Endothelial cell of umbilical vein (primary cell): ENCODE results near the gene MIA2. TPM values are rescaled to one million over a fixed set of nuclear protein-coding genes. Genes with fewer than 3 reads are reported as not detected.
"Not testable (repeated sequence)": the region's sequence is repeated elsewhere in the genome, so short reads cannot be mapped to it uniquely, and the experiment has no call there.

Experiments
- BruUV-seq: library from RNA; stranded (reverse); fragments of 400-500 nt; replicated peaks from 2 replicates; lab custom pipeline; 2021; lab: Mats Ljungman, UMichigan
- CTCF ChIA-PET: fragments of 300-600, 350-600 bp; sonication (Branson Sonifier 250); formaldehyde crosslinking; loops from one replicate; lab custom pipeline; 2021; ENCODE audit warnings: antibody characterized with exemption, inconsistent platforms; lab: Charles Lee
- POLR2A ChIA-PET: fragments of 300-600, 350-600 bp; sonication (Branson Sonifier 250); formaldehyde crosslinking; loops from one replicate; lab custom pipeline; 2021; ENCODE audit warnings: antibody characterized with exemption, inconsistent platforms; lab: Charles Lee
- DNase-seq: peaks from one replicate; pipeline ENCODE4 v3.0.0-alpha.2; 2011; ENCODE audit warnings: low read depth, low spot score
- FAIRE-seq: peaks from 2 replicates; lab custom pipeline; 2011; peaks lifted over from hg19 to GRCh38; lab: Jason Lieb, UNC
- H2AFZ ChIP-seq: 2 replicates; pipeline ENCODE4 v1.6.0; 2012; ENCODE audit warnings: low read depth, low read length, control low read depth, inconsistent platforms
- H3K27ac ChIP-seq: 2 replicates; pipeline ENCODE4 v1.5.1; 2011; ENCODE audit warnings: low read depth, mild to moderate bottlenecking, control low read depth, low read length, moderate library complexity; ENCODE audit not compliant: insufficient read depth
- H3K27me3 ChIP-seq, 2 experiments: 2 replicates each; pipeline versions ENCODE4 v1.6.0 to v1.6.1; 2011; ENCODE audit warnings: low read length in 2 of 2, mixed read lengths in 1 of 2; ENCODE audit not compliant: control insufficient read depth in 2 of 2, insufficient read depth in 2 of 2
- H3K36me3 ChIP-seq, 2 experiments: 2 replicates in 1 of 2; 3 replicates in 1 of 2; pipeline ENCODE4 v1.5.1; 2011; ENCODE audit warnings: low read length in 2 of 2, mild to moderate bottlenecking in 1 of 2, moderate library complexity in 1 of 2; ENCODE audit not compliant: control insufficient read depth in 2 of 2, insufficient read depth in 2 of 2; ENCODE audit errors: extremely low read depth in 1 of 2
- H3K4me1 ChIP-seq: 3 replicates; pipeline ENCODE4 v1.5.1; 2011; ENCODE audit warnings: mild to moderate bottlenecking, low read length; ENCODE audit not compliant: control insufficient read depth, insufficient read depth; ENCODE audit errors: extremely low read depth
- H3K4me2 ChIP-seq: 2 replicates; pipeline ENCODE4 v1.6.1; 2011; ENCODE audit warnings: low read length, control low read depth, mixed read lengths; ENCODE audit not compliant: insufficient read depth
- H3K4me3 ChIP-seq, 3 experiments: fragments of 200-600 bp in 1 of 3; sonication (generic), shearing (Covaris generic) in 1 of 3; replicated peaks in 1 of 3; 2 replicates each; pipeline ENCODE4 v1.5.1; 2011 to 2016; ENCODE audit warnings: control low read depth in 3 of 3, low read length in 3 of 3, mild to moderate bottlenecking in 2 of 3, inconsistent platforms in 1 of 3, low read depth in 1 of 3, moderate library complexity in 1 of 3; ENCODE audit not compliant: insufficient read depth in 1 of 3
- H3K79me2 ChIP-seq: 2 replicates; pipeline ENCODE4 v1.6.0; 2012; ENCODE audit warnings: low read length, inconsistent platforms; ENCODE audit not compliant: control insufficient read depth, insufficient read depth
- H3K9ac ChIP-seq: replicated peaks from 2 replicates; pipeline ENCODE3; 2011; ENCODE audit warnings: low read length, control low read depth; ENCODE audit not compliant: insufficient read depth; ENCODE audit errors: extremely low read depth
- H3K9me1 ChIP-seq: replicated peaks from 3 replicates; pipeline ENCODE4 v1.6.0; 2011; ENCODE audit warnings: mild to moderate bottlenecking, low read length; ENCODE audit not compliant: control insufficient read depth, insufficient read depth; ENCODE audit errors: extremely low read depth
- H3K9me3 ChIP-seq: replicated peaks from 2 replicates; pipeline ENCODE4 v1.5.1; 2012; ENCODE audit warnings: low read length, inconsistent platforms; ENCODE audit not compliant: control insufficient read depth, insufficient read depth
- H4K20me1 ChIP-seq: replicated peaks from 2 replicates; pipeline ENCODE3; 2011; ENCODE audit warnings: mild to moderate bottlenecking, low read length; ENCODE audit not compliant: control insufficient read depth, insufficient read depth; ENCODE audit errors: extremely low read depth
- CTCF ChIP-seq, 2 donors: IDR thresholded peaks; 1 replicate in 1 of 2; 2 replicates in 1 of 2; pipeline ENCODE4 v1.5.1; 2011; ENCODE audit warnings: low read length in 2 of 2, mild to moderate bottlenecking in 2 of 2, moderate library complexity in 2 of 2, control low read depth in 1 of 2, inconsistent platforms in 1 of 2, low read depth in 1 of 2; ENCODE audit not compliant: insufficient read depth in 1 of 2; ENCODE audit errors: extremely low read depth in 1 of 2
- EZH2 ChIP-seq: IDR thresholded peaks from 2 replicates; pipeline ENCODE4 v1.6.1; 2012; ENCODE audit warnings: borderline replicate concordance, low read depth, mild to moderate bottlenecking, moderate library complexity, low read length, inconsistent platforms; ENCODE audit not compliant: severe bottlenecking
- FOS ChIP-seq: IDR thresholded peaks from 2 replicates; pipeline ENCODE4 v1.6.1; 2011; ENCODE audit warnings: mild to moderate bottlenecking, low read length, moderate library complexity, borderline replicate concordance; ENCODE audit not compliant: insufficient read depth
- GATA2 ChIP-seq: IDR thresholded peaks from 2 replicates; pipeline ENCODE4 v1.7.0; 2011; ENCODE audit warnings: low read depth, mild to moderate bottlenecking, moderate library complexity, mixed read lengths, low read length; ENCODE audit not compliant: insufficient read length, insufficient read depth
- JUN ChIP-seq: IDR thresholded peaks from 2 replicates; pipeline ENCODE4 v1.6.1; 2011; ENCODE audit warnings: borderline replicate concordance, low read depth; ENCODE audit not compliant: insufficient read length, insufficient read depth
- MAX ChIP-seq: IDR thresholded peaks from 2 replicates; pipeline ENCODE4 v1.6.1; 2011; ENCODE audit not compliant: insufficient read depth, insufficient read length
- MYC ChIP-seq: IDR thresholded peaks from one replicate; pipeline ENCODE4 v1.6.1; 2011; ENCODE audit warnings: mild to moderate bottlenecking, low read depth, low read length
- POLR2A ChIP-seq: IDR thresholded peaks from 2 replicates; pipeline ENCODE4 v1.6.1; 2012; ENCODE audit warnings: low read depth, mild to moderate bottlenecking, control low read depth, low read length
- POLR2AphosphoS5 ChIP-seq: IDR thresholded peaks from 2 replicates; pipeline ENCODE4 v1.6.1; 2012; ENCODE audit warnings: low read depth, mild to moderate bottlenecking, control low read depth, low read length, moderate library complexity; ENCODE audit not compliant: insufficient read depth
- dilution Hi-C: fragments of 300-500 bp; cut with MboI; formaldehyde crosslinking; loops from one replicate; pipeline ENCODE4 v1.15.0; 2019; ENCODE audit warnings: low sequenced_read_pairs; ENCODE audit not compliant: extremely low pct_ligation_motif_present
- intact Hi-C: fragments of 100-400 bp; cut with micrococcal nuclease; formaldehyde crosslinking; loops from one replicate; pipeline ENCODE4 v1.10.0; 2022
- polyA plus RNA-seq, 4 experiments: library from polyadenylated mRNA; depleted of rRNA in 3 of 4; stranded (reverse) in 3 of 4; unstranded in 1 of 4; fragments of >200 nt; gene quantifications; 2 replicates each; pipeline versions ENCODE4 v1.2.1 to v1.2.3, GENCODE V29; 2011 to 2012; ENCODE audit warnings: missing spikeins in 1 of 4
- total RNA-seq: library from RNA; stranded (reverse); gene quantifications from 2 replicates; pipeline ENCODE4 v1.2.3, GENCODE V29; 2021

Gene MIA2
- total and polyA plus RNA-seq, 2 donors (not counting 3 experiments of a cell fraction or from before 2014, with no cell fraction given) = 9.4 to 14.9 TPM

- Histone ChIP-seq H2AFZ (no peak overlapping the region), H3K4me3 (no peak overlapping the region), H3K27me3 (no peaks in the 10 kb centered on the region), H3K9me1 (no peaks in the 10 kb centered on the region), H3K36me3 (peaks cover 0 to 4% of the 10 kb centered on the region in 2 experiments), H4K20me1 (no peaks in the 10 kb centered on the region), H3K27ac (no peak overlapping the region), H3K9ac (no peak overlapping the region), H3K4me2 (no peak overlapping the region), H3K4me1 (no peaks in the 10 kb centered on the region), H3K79me2 (no peaks in the 10 kb centered on the region), H3K9me3 (no peaks in the 10 kb centered on the region)
- FAIRE-seq = no peak
- intact Hi-C loops = no loop called here
- BruUV-seq = no TSS peak
- POLR2A ChIA-PET = no interaction called here
- dilution Hi-C loops = no loop called here
- CTCF ChIA-PET = interaction anchor here (2.0 kb wide), 1 partner anchor 10 kb away, joined by 5 read pairs; no protein-coding TSS in a partner anchor
- TF ChIP-seq POLR2A (no peak), CTCF (IDR thresholded peaks at IDR 0.05; ENCODE audit: extremely low read depth in 1 of 2, insufficient read depth in 1 of 2, low read depth in 1 of 2, low read length in 2 of 2) (no peak), POLR2AphosphoS5 (no peak), JUN (no peak), GATA2 (no peak), EZH2 (no peak), MAX (no peak), FOS (no peak), MYC (no peak)
- DNase-seq = no peak
Observed at GRCh38 chr14:39339003-39339402, 105.3 kb downstream of the MIA2 start.

- H3K36me3 ChIP-seq, H3K9me1 ChIP-seq, BruUV-seq, H3K4me3 ChIP-seq, H3K79me2 ChIP-seq, POLR2A ChIA-PET, intact Hi-C loops, H2AFZ ChIP-seq, H3K9ac ChIP-seq, dilution Hi-C loops, DNase-seq, H3K27ac ChIP-seq, H3K27me3 ChIP-seq, H3K4me1 ChIP-seq, H4K20me1 ChIP-seq, H3K9me3 ChIP-seq, H3K4me2 ChIP-seq, FAIRE-seq: not testable (repeated sequence)
- CTCF ChIA-PET = interaction anchor here (1.1 to 1.3 kb wide), 3 partner anchors 28 to 156 kb away, joined by 3 to 4 read pairs (median 3); no protein-coding TSS in a partner anchor
Observed at GRCh38 chr14:39341126-39341525, 107.4 kb downstream of the MIA2 start.
